Heart right ventricle (tissue), 16 donors: Measurements from ENCODE around the gene WNT4. TPM values are rescaled to one million over a fixed set of nuclear protein-coding genes. Genes with fewer than 3 reads are reported as not detected.
A peak's percentile ranks its signal among the peaks of the same experiment; 100 is the strongest.

ENCODE experiments used
- ATAC-seq, 8 donors: fragments of 200-7000 bp; cut with Tn5 transposase; one replicate each; pipeline ENCODE4 v1.9.1; 2020; ENCODE audit warnings: mild to moderate bottlenecking in 8 of 8, moderate library complexity in 8 of 8, moderate number of reproducible peaks in 1 of 8
- DNase-seq, 2 donors: peaks; one replicate each; pipeline ENCODE4 v3.0.0-alpha.2; 2020
- H3K27ac ChIP-seq, 10 donors: fragments of 200-600 bp; sonication (generic) in 2 of 10; one replicate each; pipeline versions ENCODE4 v1.5.0 to v1.8.0; 2020 to 2022; ENCODE audit warnings: mild to moderate bottlenecking in 3 of 10
- H3K27me3 ChIP-seq, 7 donors: fragments of 200-600 bp; one replicate each; pipeline ENCODE4 v1.8.0; 2021 to 2022; ENCODE audit warnings: mild to moderate bottlenecking in 2 of 7
- H3K36me3 ChIP-seq, 9 donors: fragments of 200-600 bp; sonication (generic) in 1 of 9; one replicate each; pipeline versions ENCODE4 v1.5.0 to v1.8.0; 2020 to 2022; ENCODE audit warnings: mild to moderate bottlenecking in 2 of 9
- H3K4me1 ChIP-seq, 9 donors: fragments of 200-600 bp; sonication (generic) in 1 of 9; one replicate each; pipeline versions ENCODE4 v1.5.0 to v1.8.0; 2020 to 2022; ENCODE audit warnings: mild to moderate bottlenecking in 4 of 9
- H3K4me3 ChIP-seq, 10 donors: fragments of 200-600 bp; sonication (generic) in 2 of 10; one replicate each; pipeline versions ENCODE4 v1.5.0 to v1.8.0; 2020 to 2022; ENCODE audit warnings: mild to moderate bottlenecking in 7 of 10, moderate library complexity in 2 of 10
- H3K9me3 ChIP-seq, 11 donors: fragments of 200-600 bp in 10 of 11; sonication (generic) in 2 of 11; one replicate each; pipeline versions ENCODE4 v1.5.0 to v1.8.0; 2013 to 2022; ENCODE audit warnings: mild to moderate bottlenecking in 2 of 11, control low read depth in 1 of 11, moderate library complexity in 1 of 11
- CTCF ChIP-seq, 9 donors: fragments of 200-600 bp; sonication (generic) in 2 of 9; IDR thresholded peaks; one replicate each; pipeline versions ENCODE4 v1.5.0 to v1.8.0; 2021 to 2022; ENCODE audit warnings: antibody characterized with exemption in 9 of 9, mild to moderate bottlenecking in 5 of 9, moderate library complexity in 1 of 9
- WGBS, 2 donors: extraction: QIAGEN DNeasy Blood & Tissue Kit; methylation state at CpG; one replicate each; pipeline ENCODE4 v1.1.7; 2013; ENCODE audit warnings: inconsistent platforms in 1 of 2; 5-methylcytosine and 5-hydroxymethylcytosine counted together
- intact Hi-C, 10 donors: fragments of 100-400 bp; cut with DNase I; formaldehyde crosslinking; loops; one replicate each; pipeline versions ENCODE4 v1.11.1 to v1.14.2; 2022
- long read RNA-seq, 3 donors: library from polyadenylated mRNA; unstranded; transcript quantifications; one replicate each; pipeline ENCODE4 v2.0.0, GENCODE V29; 2020 to 2021
- polyA plus RNA-seq, 2 donors: library from polyadenylated mRNA; stranded (reverse); fragments of 200-250 nt; gene quantifications; one replicate each; pipeline ENCODE4 v1.2.3, GENCODE V29; 2013
- total RNA-seq, 10 donors: library from RNA; stranded (reverse); fragmentation: NEBNext Ultra II Directional in 3 of 10; extraction: Animal tissue kit (Norgen Biotek cat#: 25700) in 3 of 10; gene quantifications; one replicate each; pipeline versions ENCODE4 v1.2.1 to v1.2.4, GENCODE V29; 2021 to 2023
- donor health status: Arrhythmogenic right ventricular cardiomyopathy.
- donor health status: ischemic (EF 13 %, LVEDD 7.1; RV severe dilation, severe dysfunction).
- donor health status: healthy with polysubstance abuse.
- donor health status: DM: no; HTN: yes; CAD: no.
- donor health status: DM: no; HTN: no; CAD: no.
- donor health status: ischemic (EF 25% LVEDD 6.9; RV normal size, moderate dysfunction).
- donor health status: ischemic (EF 25% LVEDD 5.7; RV mildly dilated, moderate dysfunction).
- donor health status: healthy.
- donor health status: DM: yes; HTN: yes; CAD: no.
- donor health status: Ischemic cardiomyopathy.
- donor health status: ischemic (EF 35%, LVEDD 5.7; RV mildly dilated, moderate dysfunction).
- donor health status: nonischemic (EF 11% LVEDD 7.7; RV severe dilation, severe dysfunction).
- donor health status: DM: yes; HTN: yes; CAD: no.
- donor health status: PGD.
- donor health status: ischemic (EF 29% LVEDD 5.4; RV normal size, mild dysfunction).
- donor health status: nonischemic (EF 23%, LVEDD 6.1; RV moderate dilation, normal function).

The WNT4 gene
- total RNA-seq (under 1 TPM in 1 of 10 donors, not detected in 9; 0.16 TPM), polyA plus RNA-seq (under 1 TPM in 1 of 2 donors, not detected in 1; 0.06 TPM)
- long read RNA-seq, donor 1 = 0 reads
- long read RNA-seq, donor 2 = 0 reads
- long read RNA-seq, donor 3 = 0 reads

GRCh38 chr1:22143065-22144033 is at the start of gene WNT4:
TSS of gene WNT4 (minus strand) at chr1:22143097. CDS start at chr1:22142922, 175 bp downstream.
- TF ChIP-seq CTCF (IDR thresholded peaks at IDR 0.05) = peak in 6 of 9 donors; percentile 5 to 50 (median 24)
- ATAC-seq (peak; percentile 47 to 73 (median 68)), DNase-seq (peak in 1 of 2 donors; percentile 37)
- Histone ChIP-seq H3K9me3 (no peaks in the 10 kb centered on the region), H3K4me3 (peak within 1 kb of the TSS in 9 of 10 donors; percentile 38 to 65 (median 48)), H3K27ac (no peak within 1 kb of the TSS), H3K4me1 (peaks cover 0 to 16% (median 8%) of the 10 kb centered on the region in 9 donors), H3K36me3 (no peaks in the 10 kb centered on the region), H3K27me3 (peaks cover 0 to 75% (median 62%) of the 10 kb centered on the region in 7 donors)
- 3 to 8% methylated on average over 41 to 90 of the region's 106 CpGs for WGBS, 2 donors
- intact Hi-C loops = no loop called here

GRCh38 chr1:22190731-22191130 is 47.8 kb upstream of the WNT4 start:
- H3K9me3 ChIP-seq = no peaks in the 10 kb centered on the region
- intact Hi-C loops = no loop called here
- H3K4me3 ChIP-seq = no peak overlapping the region
- no peaks in the 10 kb centered on the region for H3K36me3 ChIP-seq
- DNase-seq (no peak), ATAC-seq (no peak)
- H3K4me1 ChIP-seq = no peaks in the 10 kb centered on the region
- no peak overlapping the region for H3K27ac ChIP-seq
- TF ChIP-seq CTCF (IDR thresholded peaks at IDR 0.05) = no peak
- WGBS, 2 donors = 90 to 92% methylated on average over 3 of the region's 3 CpGs
- H3K27me3 ChIP-seq = peaks cover 0 to 53% (median 29%) of the 10 kb centered on the region in 7 donors

GRCh38 chr1:22190251-22190650 is 47.4 kb upstream of the WNT4 start:
- ATAC-seq (no peak), DNase-seq (no peak)
- no peak overlapping the region for H3K27ac ChIP-seq
- H3K4me1 ChIP-seq = no peaks in the 10 kb centered on the region
- peaks cover 0 to 53% (median 32%) of the 10 kb centered on the region in 7 donors for H3K27me3 ChIP-seq
- no peak overlapping the region for H3K4me3 ChIP-seq
- H3K9me3 ChIP-seq = no peaks in the 10 kb centered on the region
- intact Hi-C loops = no loop called here
- 87 to 88% methylated on average over 6 of the region's 6 CpGs for WGBS, 2 donors
- TF ChIP-seq CTCF (IDR thresholded peaks at IDR 0.05) = no peak
- H3K36me3 ChIP-seq = no peaks in the 10 kb centered on the region

- 80% methylated on average over 4 of the region's 4 CpGs for WGBS, 2 donors
- Histone ChIP-seq H3K9me3 (no peaks in the 10 kb centered on the region), H3K4me1 (no peaks in the 10 kb centered on the region), H3K27me3 (peaks cover 0 to 59% (median 38%) of the 10 kb centered on the region in 7 donors), H3K36me3 (no peaks in the 10 kb centered on the region), H3K27ac (no peak overlapping the region), H3K4me3 (no peak overlapping the region)
- ATAC-seq = no peak
- no peak for TF ChIP-seq CTCF (IDR thresholded peaks at IDR 0.05)
- DNase-seq = no peak
- intact Hi-C loops = no loop called here
Measured at GRCh38 chr1:22189619-22190018, 46.7 kb upstream of the WNT4 start.
